ENCODE measurements around the gene PPP1R13B. TPM values are rescaled to one million over a fixed set of nuclear protein-coding genes. Genes with fewer than 3 reads are reported as not detected.

Gene PPP1R13B
- total RNA-seq, 1 experiment from 2014 or later: 17.8 TPM

GRCh38 chr14:103698380-103699260 lies 148.8 kb downstream of the PPP1R13B start:
- no peaks in the 10 kb centered on the region for H3K9me2 ChIP-seq (ENCODE audit: insufficient read depth)
- RAD21 ChIA-PET (ENCODE audit: low non-redundant PET in 1 of 2, low total read pairs in 2 of 2, uncharacterized antibody in 2 of 2, unreplicated experiment in 2 of 2): no interaction called here
- peaks cover 7% of the 10 kb centered on the region; the same call in 1 of the 2 replicates for H3K79me2 ChIP-seq (ENCODE audit: insufficient read depth, low read length)
- H4K20me1 ChIP-seq (ENCODE audit: insufficient read depth): no peaks in the 10 kb centered on the region
- no peaks in the 10 kb centered on the region for H3K9me3 ChIP-seq (ENCODE audit: control insufficient read depth in 1 of 2, insufficient read depth in 1 of 2, low read depth in 1 of 2, low read length in 2 of 2)
- H3K27me3 ChIP-seq (ENCODE audit: insufficient read depth, low read length): no peaks in the 10 kb centered on the region
- H3K27ac ChIP-seq (ENCODE audit: low read depth, low read length): no peak overlapping the region
- no peak overlapping the region for H2AFZ ChIP-seq (ENCODE audit: low read depth, low read length, poor library complexity, severe bottlenecking)
- no peak overlapping the region for H3K4me2 ChIP-seq (ENCODE audit: low read length)
- BruUV-seq (replicated peaks): no TSS peak
- no peak overlapping the region for H3K4me3 ChIP-seq (replicated peaks in 1 of 2; ENCODE audit: low read depth in 1 of 2, low read length in 2 of 2)
- H3K9ac ChIP-seq (ENCODE audit: low read length): no peak overlapping the region
- no peak for TF ChIP-seq ATF3 (IDR thresholded peaks at IDR 0.05)
- no peak for TF ChIP-seq YY1 (IDR thresholded peaks at IDR 0.05; ENCODE audit: extremely low read depth, insufficient replicate concordance, low read depth, low read length)
- no peak for TF ChIP-seq SRF (IDR thresholded peaks at IDR 0.05; ENCODE audit: low read depth)
- TF ChIP-seq EZH2phosphoT487 (IDR thresholded peaks at IDR 0.05; ENCODE audit: borderline replicate concordance): no peak
- TF ChIP-seq EZH2 (IDR thresholded peaks at IDR 0.05): no peak
- TF ChIP-seq JUND (IDR thresholded peaks at IDR 0.05): no peak
- TF ChIP-seq SP1 (IDR thresholded peaks at IDR 0.05; ENCODE audit: low read depth): no peak
- no peak for TF ChIP-seq SIN3A (IDR thresholded peaks at IDR 0.05; ENCODE audit: low read depth)
- TF ChIP-seq POLR2A (IDR thresholded peaks at IDR 0.05; ENCODE audit: borderline replicate concordance, extremely low read depth, insufficient read depth, insufficient read length): no peak
- TF ChIP-seq CTCF (IDR thresholded peaks at IDR 0.05 in 2 of 3, conservative IDR thresholded peaks at IDR 0.05 in 1 of 3; ENCODE audit: borderline replicate concordance in 1 of 3, insufficient read depth in 1 of 3, low read depth in 2 of 3, low read length in 2 of 3): no peak
- no peak for TF ChIP-seq TCF7L2 (IDR thresholded peaks at IDR 0.05; ENCODE audit: borderline replicate concordance, extremely low read depth, insufficient read depth, insufficient read length)
- intact Hi-C loops (cut with micrococcal nuclease): no loop called here
- no peak for DNase-seq (ENCODE audit: low read depth, low spot score)
- peak; percentile 18; the same call in 1 of the 2 replicates for ATAC-seq
- H3K36me3 ChIP-seq (ENCODE audit: control insufficient read depth in 1 of 2, insufficient read depth in 2 of 2, low read length in 2 of 2): peaks cover 4 to 5% of the 10 kb centered on the region in 2 experiments; a peak in 3 of 4 replicates
- POLR2A ChIA-PET: no interaction called here
- H3K4me1 ChIP-seq (ENCODE audit: control insufficient read depth in 1 of 2, insufficient read depth in 2 of 2, low read length in 2 of 2): no peaks in the 10 kb centered on the region
- CTCF ChIA-PET: no interaction called here
